ENCODE results near the gene RAD21L1. TPM values are rescaled to one million over a fixed set of nuclear protein-coding genes. Genes with fewer than 3 reads are reported as not detected.

RAD21L1 gene
- total RNA-seq, 1 donor from 2014 or later, result not detected

DNA sequence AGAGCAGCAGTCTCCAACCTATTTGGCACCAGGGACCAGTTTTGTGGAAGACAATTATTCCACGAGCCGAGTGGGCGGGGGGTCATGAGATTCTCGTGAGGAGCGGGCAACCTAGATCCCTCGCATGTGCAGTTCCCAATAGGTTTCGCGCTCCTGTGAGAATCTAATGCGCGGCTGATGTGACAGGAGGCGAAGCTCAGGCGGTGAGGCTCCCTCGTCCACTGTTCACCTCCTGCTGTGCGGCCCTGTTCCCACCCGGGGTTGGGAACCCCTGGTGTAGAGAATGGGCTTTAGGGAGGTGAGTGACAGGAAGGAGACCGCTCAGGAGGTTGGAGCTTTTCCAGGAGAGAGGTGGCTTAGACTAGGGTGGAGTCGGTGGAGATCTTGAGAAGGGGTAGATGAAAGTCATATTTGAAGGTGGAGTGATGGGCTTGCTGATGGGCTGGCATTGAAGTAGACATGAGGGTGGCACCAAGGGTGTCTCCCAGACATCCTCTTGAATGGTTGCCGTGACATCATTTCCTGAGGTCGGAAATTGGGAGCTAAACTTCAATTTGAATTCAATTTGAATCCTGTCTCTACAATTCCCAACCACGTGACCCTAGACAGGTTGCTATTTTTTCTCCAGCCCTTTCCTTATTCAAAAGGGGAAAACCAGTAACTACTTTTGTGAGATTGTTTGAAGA, 1.5 kb upstream of the RAD21L1 start:
- no peaks in the 10 kb centered on the region for H3K36me3 ChIP-seq
- TF ChIP-seq, protein P1, sequence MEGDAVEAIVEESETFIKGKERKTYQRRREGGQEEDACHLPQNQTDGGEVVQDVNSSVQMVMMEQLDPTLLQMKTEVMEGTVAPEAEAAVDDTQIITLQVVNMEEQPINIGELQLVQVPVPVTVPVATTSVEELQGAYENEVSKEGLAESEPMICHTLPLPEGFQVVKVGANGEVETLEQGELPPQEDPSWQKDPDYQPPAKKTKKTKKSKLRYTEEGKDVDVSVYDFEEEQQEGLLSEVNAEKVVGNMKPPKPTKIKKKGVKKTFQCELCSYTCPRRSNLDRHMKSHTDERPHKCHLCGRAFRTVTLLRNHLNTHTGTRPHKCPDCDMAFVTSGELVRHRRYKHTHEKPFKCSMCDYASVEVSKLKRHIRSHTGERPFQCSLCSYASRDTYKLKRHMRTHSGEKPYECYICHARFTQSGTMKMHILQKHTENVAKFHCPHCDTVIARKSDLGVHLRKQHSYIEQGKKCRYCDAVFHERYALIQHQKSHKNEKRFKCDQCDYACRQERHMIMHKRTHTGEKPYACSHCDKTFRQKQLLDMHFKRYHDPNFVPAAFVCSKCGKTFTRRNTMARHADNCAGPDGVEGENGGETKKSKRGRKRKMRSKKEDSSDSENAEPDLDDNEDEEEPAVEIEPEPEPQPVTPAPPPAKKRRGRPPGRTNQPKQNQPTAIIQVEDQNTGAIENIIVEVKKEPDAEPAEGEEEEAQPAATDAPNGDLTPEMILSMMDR (IDR thresholded peaks at IDR 0.05), result no peak
- H3K4me3 ChIP-seq, result no peak overlapping the region
- ATAC-seq (no peak), DNase-seq (no peak)
- peaks cover 20% of the 10 kb centered on the region for H3K27me3 ChIP-seq (ENCODE audit: low read depth)
- peaks cover 17% of the 10 kb centered on the region for H3K4me1 ChIP-seq
- no peak overlapping the region for H3K27ac ChIP-seq
- H3K9me3 ChIP-seq, result no peaks in the 10 kb centered on the region
- intact Hi-C loops (cut with DNase I), result no loop called here

DNA sequence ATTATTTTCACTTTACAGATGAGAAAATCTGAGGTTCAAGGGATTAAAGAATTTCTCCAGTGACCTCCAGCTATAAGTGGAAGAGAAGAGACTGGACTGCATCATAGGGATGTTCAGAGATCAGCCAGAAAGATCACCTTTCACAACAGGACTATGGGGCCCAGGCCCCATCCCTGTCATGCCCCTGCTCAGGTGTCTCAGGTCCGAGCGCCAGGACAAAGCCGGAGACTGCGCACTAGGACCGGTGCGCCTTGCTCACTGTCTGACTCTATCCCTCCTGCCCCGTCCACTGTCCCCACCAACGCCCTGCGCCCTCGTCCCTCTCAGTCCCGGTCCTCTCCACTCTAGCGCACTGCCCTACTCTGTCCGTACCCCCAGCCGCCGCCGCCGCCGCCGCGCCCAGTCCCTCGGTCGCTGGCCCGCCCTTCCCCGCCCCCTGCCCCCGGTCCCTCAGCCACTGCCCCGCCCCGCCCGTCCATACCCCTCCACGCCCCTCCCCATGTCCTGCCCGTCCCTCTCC, 521 bp upstream of the RAD21L1 start:
- peak overlapping the region; percentile 44 for H3K4me3 ChIP-seq
- peak; percentile 73 to 77 for ATAC-seq
- H3K4me1 ChIP-seq, result peaks cover 17% of the 10 kb centered on the region
- peaks cover 20% of the 10 kb centered on the region for H3K27me3 ChIP-seq (ENCODE audit: low read depth)
- no peaks in the 10 kb centered on the region for H3K9me3 ChIP-seq
- DNase-seq, result no peak
- intact Hi-C loops (cut with DNase I), result no loop called here
- H3K27ac ChIP-seq, result no peak overlapping the region
- TF ChIP-seq, protein P1 (IDR thresholded peaks at IDR 0.05), result no peak
- H3K36me3 ChIP-seq, result no peaks in the 10 kb centered on the region

DNA sequence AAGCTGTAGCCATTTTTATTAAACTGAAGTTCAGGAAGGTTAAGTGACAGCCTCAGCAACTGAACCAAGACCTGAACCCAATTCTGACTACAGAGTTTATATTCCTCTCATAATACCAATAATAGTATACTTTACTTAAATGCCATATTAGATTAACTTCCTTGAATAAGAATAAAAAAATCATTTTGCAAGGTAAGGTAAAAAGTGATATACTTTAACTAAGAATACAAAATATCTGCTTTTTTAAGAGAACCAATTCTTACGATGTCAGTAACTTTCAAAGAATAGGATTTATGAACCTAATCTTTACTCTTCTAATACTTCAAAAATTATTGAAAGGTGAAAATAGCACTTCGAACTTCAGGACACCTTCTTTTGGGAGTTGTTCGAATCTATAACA, 3.7 kb downstream of the RAD21L1 start:
- Histone ChIP-seq H3K27ac (no peak overlapping the region), H3K9me3 (no peaks in the 10 kb centered on the region), H3K36me3 (no peaks in the 10 kb centered on the region), H3K4me3 (no peak overlapping the region), H3K4me1 (peaks cover 17% of the 10 kb centered on the region), H3K27me3 (ENCODE audit: low read depth) (peaks cover 20% of the 10 kb centered on the region)
- DNase-seq (no peak), ATAC-seq (no peak)
- TF ChIP-seq, protein P1 (IDR thresholded peaks at IDR 0.05), result no peak
- intact Hi-C loops (cut with DNase I), result no loop called here

- DNase-seq (no peak), ATAC-seq (no peak)
- TF ChIP-seq, protein P1 (IDR thresholded peaks at IDR 0.05), result no peak
- Histone ChIP-seq H3K27ac (no peak overlapping the region), H3K4me1 (no peaks in the 10 kb centered on the region), H3K36me3 (no peaks in the 10 kb centered on the region), H3K9me3 (no peaks in the 10 kb centered on the region), H3K27me3 (ENCODE audit: low read depth) (peaks cover 12% of the 10 kb centered on the region), H3K4me3 (no peak overlapping the region)
- intact Hi-C loops (cut with DNase I), result no loop called here
Observed at GRCh38 chr20:1232286-1233111, 6.7 kb downstream of the RAD21L1 start.

GRCh38 chr20:1240549-1240948, 14.7 kb downstream of the RAD21L1 start:
- no peak overlapping the region for H3K4me3 ChIP-seq
- intact Hi-C loops (cut with DNase I), result no loop called here
- ATAC-seq (no peak), DNase-seq (no peak)
- no peaks in the 10 kb centered on the region for H3K36me3 ChIP-seq
- TF ChIP-seq, protein P1 (IDR thresholded peaks at IDR 0.05), result no peak
- H3K9me3 ChIP-seq, result no peaks in the 10 kb centered on the region
- H3K4me1 ChIP-seq, result no peaks in the 10 kb centered on the region
- peaks cover 4% of the 10 kb centered on the region for H3K27me3 ChIP-seq (ENCODE audit: low read depth)
- H3K27ac ChIP-seq, result no peak overlapping the region

All from lower lobe of right lung (tissue), 2 donors.